ENCODE measurements around the gene RNASE13. TPM values are rescaled to one million over a fixed set of nuclear protein-coding genes. Genes with fewer than 3 reads are reported as not detected.

The RNASE13 gene
- total RNA-seq, 4 donors from 2014 or later, result not detected

DNA sequence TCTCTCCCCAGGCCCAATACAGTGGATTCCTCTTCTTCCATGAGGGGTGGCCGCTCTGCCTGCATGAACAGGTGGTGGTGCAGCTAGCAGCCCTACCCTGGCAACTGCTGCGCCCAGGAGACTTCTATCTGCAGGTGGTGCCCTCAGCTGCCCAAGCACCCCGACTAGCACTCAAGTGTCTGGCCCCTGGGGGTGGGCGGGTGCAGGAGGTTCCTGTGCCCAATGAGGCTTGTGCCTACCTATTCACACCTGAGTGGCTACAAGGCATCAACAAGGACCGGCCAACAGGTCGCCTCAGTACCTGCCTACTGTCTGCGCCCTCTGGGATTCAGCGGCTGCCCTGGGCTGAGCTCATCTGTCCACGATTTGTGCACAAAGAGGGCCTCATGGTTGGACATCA lies 39.3 kb upstream of the RNASE13 start:
- Histone ChIP-seq H3K27me3 (no peaks in the 10 kb centered on the region), H3K4me1 (peaks cover 28 to 48% (median 43%) of the 10 kb centered on the region in 4 donors), H3K9me3 (no peaks in the 10 kb centered on the region), H3K4me3 (no peak overlapping the region), H3K36me3 (peaks cover 11 to 62% (median 58%) of the 10 kb centered on the region in 4 donors), H3K27ac (replicated peaks in 1 of 4) (no peak overlapping the region)
- 90% methylated on average over 5 of the region's 9 CpGs for WGBS
- DNase-seq (ENCODE audit: extremely low spot score), result no peak
- intact Hi-C loops (cut with DNase I), result no loop called here
- TF ChIP-seq, protein P1, sequence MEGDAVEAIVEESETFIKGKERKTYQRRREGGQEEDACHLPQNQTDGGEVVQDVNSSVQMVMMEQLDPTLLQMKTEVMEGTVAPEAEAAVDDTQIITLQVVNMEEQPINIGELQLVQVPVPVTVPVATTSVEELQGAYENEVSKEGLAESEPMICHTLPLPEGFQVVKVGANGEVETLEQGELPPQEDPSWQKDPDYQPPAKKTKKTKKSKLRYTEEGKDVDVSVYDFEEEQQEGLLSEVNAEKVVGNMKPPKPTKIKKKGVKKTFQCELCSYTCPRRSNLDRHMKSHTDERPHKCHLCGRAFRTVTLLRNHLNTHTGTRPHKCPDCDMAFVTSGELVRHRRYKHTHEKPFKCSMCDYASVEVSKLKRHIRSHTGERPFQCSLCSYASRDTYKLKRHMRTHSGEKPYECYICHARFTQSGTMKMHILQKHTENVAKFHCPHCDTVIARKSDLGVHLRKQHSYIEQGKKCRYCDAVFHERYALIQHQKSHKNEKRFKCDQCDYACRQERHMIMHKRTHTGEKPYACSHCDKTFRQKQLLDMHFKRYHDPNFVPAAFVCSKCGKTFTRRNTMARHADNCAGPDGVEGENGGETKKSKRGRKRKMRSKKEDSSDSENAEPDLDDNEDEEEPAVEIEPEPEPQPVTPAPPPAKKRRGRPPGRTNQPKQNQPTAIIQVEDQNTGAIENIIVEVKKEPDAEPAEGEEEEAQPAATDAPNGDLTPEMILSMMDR (IDR thresholded peaks at IDR 0.05), result no peak
- TF ChIP-seq POLR2A (IDR thresholded peaks at IDR 0.05; ENCODE audit: low read depth) (no peak), EP300 (IDR thresholded peaks at IDR 0.05) (no peak), POLR2AphosphoS5 (IDR thresholded peaks at IDR 0.05) (no peak)

DNA sequence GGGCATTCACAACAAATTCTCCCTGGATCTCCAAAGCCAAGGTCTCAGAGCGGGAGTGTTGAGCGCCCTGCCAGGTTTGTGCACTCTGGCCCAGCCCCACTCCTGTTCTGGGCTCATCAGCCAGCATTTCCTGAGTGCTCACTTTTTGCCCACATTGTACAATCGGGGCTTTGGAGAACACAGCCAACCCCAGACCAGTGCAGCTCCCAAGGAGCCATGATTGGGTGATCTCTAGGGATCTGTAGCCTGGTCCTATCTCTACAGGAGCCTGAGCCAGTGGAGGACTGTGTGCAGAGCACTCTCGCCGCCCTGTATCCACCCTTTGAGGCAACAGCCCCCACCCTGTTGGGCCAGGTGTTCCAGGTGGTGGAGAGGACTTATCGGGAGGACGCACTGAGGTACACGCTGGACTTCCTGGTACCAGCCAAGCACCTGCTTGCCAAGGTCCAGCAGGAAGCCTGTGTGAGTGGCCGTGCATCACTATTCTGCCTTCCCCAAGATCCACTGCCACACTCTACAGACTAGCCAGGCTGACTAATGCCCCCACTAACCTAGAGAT lies 38.3 kb upstream of the RNASE13 start:
- Histone ChIP-seq H3K4me3 (no peak overlapping the region), H3K9me3 (no peaks in the 10 kb centered on the region), H3K4me1 (peaks cover 33 to 56% (median 50%) of the 10 kb centered on the region in 4 donors), H3K27me3 (no peaks in the 10 kb centered on the region), H3K36me3 (peaks cover 11 to 51% (median 48%) of the 10 kb centered on the region in 4 donors), H3K27ac (replicated peaks in 1 of 4) (peak overlapping the region; percentile 88 to 90 (median 90))
- WGBS, result 81% methylated on average over 4 of the region's 9 CpGs
- TF ChIP-seq, protein P1 (IDR thresholded peaks at IDR 0.05), result no peak
- TF ChIP-seq POLR2AphosphoS5 (IDR thresholded peaks at IDR 0.05) (no peak), POLR2A (IDR thresholded peaks at IDR 0.05; ENCODE audit: low read depth) (no peak), EP300 (IDR thresholded peaks at IDR 0.05) (no peak)
- intact Hi-C loops (cut with DNase I), result no loop called here
- DNase-seq (ENCODE audit: extremely low spot score), result no peak

DNA sequence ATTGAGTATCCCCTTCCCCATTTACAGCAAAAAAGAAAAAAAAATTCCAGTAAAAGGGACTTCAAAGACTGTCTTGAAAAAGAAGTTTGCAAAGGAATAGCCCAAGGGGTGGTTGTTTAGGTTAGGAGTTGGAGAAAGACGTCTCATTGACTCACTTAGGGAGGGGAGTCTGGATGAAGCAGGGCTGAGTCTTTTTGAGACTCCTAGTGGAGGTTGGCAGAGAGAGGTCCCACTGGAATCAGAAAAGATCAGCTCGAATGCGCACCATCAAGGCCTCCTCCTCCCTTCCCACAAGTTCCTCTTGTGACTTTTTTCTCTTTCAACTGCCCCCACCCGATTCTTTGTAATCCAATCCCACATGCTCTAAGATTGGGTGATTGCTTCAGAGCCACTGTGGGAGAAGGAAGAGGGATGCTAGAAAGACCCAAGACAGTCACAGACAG lies 37.4 kb upstream of the RNASE13 start:
- DNase-seq (ENCODE audit: extremely low spot score), result no peak
- Histone ChIP-seq H3K36me3 (peaks cover 11 to 43% (median 40%) of the 10 kb centered on the region in 4 donors), H3K9me3 (no peaks in the 10 kb centered on the region), H3K4me1 (peaks cover 33 to 56% (median 50%) of the 10 kb centered on the region in 4 donors), H3K27ac (replicated peaks in 1 of 4) (peak overlapping the region; percentile 88 to 90 (median 90)), H3K27me3 (no peaks in the 10 kb centered on the region), H3K4me3 (peak overlapping the region; percentile 76 to 86 (median 81))
- intact Hi-C loops (cut with DNase I), result no loop called here
- 22% methylated on average over 4 of the region's 4 CpGs for WGBS
- TF ChIP-seq POLR2AphosphoS5 (IDR thresholded peaks at IDR 0.05) (no peak), EP300 (IDR thresholded peaks at IDR 0.05) (no peak), POLR2A (IDR thresholded peaks at IDR 0.05; ENCODE audit: low read depth) (no peak)

DNA sequence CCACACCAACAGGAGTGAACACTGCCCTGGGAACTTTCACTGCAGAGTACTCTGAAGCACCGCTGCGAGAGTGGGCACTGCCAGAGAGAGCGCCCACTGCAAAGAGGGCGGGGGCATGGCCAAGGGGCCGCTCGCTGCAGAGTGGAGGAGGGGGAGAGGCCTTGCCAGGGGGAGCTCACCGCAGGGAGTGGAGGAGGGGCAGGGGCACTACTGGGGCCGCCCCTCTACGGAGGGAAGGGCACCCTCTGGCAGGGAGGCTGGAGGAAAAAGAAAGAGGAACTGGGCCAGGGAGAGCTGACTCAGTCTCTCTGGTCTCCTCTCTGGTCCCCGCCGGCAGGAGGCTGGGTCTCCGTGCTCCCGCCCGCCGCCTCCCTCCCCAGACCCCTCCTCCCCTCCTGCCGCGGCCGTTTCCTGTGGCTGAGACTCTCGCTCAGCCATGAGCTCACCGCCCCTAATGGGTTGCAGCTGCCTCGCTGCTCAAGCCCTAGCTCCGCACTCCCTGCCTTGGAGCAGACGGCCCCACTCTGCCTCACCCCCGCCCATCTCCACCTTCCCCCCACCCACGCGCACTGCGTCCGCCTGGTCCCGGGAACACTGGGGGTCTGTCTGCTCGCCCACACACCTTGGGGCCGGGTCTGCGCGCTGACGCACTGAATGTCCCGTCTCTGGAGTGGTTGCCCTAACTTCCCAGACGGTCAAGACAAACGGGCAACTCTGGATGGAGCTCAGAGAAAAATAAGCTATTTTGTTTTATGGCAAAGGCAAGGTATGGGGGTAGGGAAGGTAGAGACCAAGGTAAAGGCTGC lies 36.8 kb upstream of the RNASE13 start:
- TF ChIP-seq POLR2A (IDR thresholded peaks at IDR 0.05; ENCODE audit: low read depth) (no peak), POLR2AphosphoS5 (IDR thresholded peaks at IDR 0.05) (peak in 1 of 2 donors; percentile 58), EP300 (IDR thresholded peaks at IDR 0.05) (no peak)
- 0% methylated on average over 24 of the region's 37 CpGs for WGBS
- H3K36me3 ChIP-seq, result peaks cover 7 to 37% (median 34%) of the 10 kb centered on the region in 4 donors
- H3K9me3 ChIP-seq, result no peaks in the 10 kb centered on the region
- peak overlapping the region; percentile 76 to 86 (median 81) for H3K4me3 ChIP-seq
- no peak for DNase-seq (ENCODE audit: extremely low spot score)
- H3K4me1 ChIP-seq, result peaks cover 33 to 56% (median 50%) of the 10 kb centered on the region in 4 donors
- intact Hi-C loops (cut with DNase I), result loop anchor here (2.0 kb wide), 1 partner anchor 21 kb away; no protein-coding TSS in a partner anchor
- peak overlapping the region; percentile 88 to 90 (median 90) for H3K27ac ChIP-seq (replicated peaks in 1 of 4)
- H3K27me3 ChIP-seq, result no peaks in the 10 kb centered on the region

DNA sequence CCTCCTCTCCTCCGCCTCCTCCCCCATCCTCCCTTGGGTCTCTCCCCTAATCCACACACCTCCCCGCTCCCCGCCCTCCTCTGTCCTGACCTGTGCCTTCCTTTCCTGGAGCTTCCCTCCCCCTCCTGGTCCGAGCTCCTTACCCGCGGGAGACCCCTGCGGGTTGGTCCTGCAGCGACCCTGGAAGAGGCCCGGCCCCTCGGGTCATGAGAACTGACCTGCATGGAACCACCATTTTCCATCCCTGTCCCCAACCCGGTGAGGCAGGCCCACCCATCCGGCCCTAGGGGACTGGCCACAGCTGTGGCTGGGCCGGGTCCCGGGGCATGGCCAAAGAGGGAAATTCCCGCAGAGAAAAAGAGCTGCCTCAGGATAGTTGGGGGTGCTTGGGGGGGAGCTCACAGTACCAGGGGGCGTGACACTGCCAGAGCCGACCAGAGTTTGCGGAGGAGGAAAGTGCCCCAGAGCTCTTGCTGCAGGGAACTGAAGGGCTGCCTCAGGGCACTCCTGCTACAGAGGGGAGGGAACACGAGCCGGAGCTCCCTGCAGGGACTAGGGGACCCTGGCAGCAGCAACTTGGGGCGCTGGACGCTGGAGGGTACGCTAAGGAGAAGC lies 36.1 kb upstream of the RNASE13 start:
- H3K4me1 ChIP-seq, result peaks cover 33 to 56% (median 50%) of the 10 kb centered on the region in 4 donors
- no peak for DNase-seq (ENCODE audit: extremely low spot score)
- TF ChIP-seq, protein P1 (IDR thresholded peaks at IDR 0.05), result no peak
- TF ChIP-seq EP300 (IDR thresholded peaks at IDR 0.05), result no peak
- no peak for TF ChIP-seq POLR2A (IDR thresholded peaks at IDR 0.05; ENCODE audit: low read depth)
- no peak for TF ChIP-seq POLR2AphosphoS5 (IDR thresholded peaks at IDR 0.05)
- no peaks in the 10 kb centered on the region for H3K27me3 ChIP-seq
- H3K9me3 ChIP-seq, result no peaks in the 10 kb centered on the region
- peaks cover 2 to 30% (median 27%) of the 10 kb centered on the region in 4 donors for H3K36me3 ChIP-seq
- WGBS, result under 1% methylated on average over 20 of the region's 23 CpGs
- intact Hi-C loops (cut with DNase I), result loop anchor here (2.0 kb wide), 1 partner anchor 22 kb away; no protein-coding TSS in a partner anchor
- peak overlapping the region; percentile 76 to 86 (median 81) for H3K4me3 ChIP-seq
- H3K27ac ChIP-seq (replicated peaks in 1 of 4), result peak overlapping the region; percentile 88 to 90 (median 90)

Measured in esophagus muscularis mucosa (tissue), 4 donors.